HCEC 1CT (cell line): ENCODE measurements around the gene ODF4.
"Not testable (repeated sequence)": the region's sequence is repeated elsewhere in the genome, so short reads cannot be mapped to it uniquely, and the experiment has no call there.

ENCODE experiments used
- DNase-seq: peaks from one replicate; pipeline ENCODE4 v3.0.0-alpha.2; 2017

Gene ODF4

DNA sequence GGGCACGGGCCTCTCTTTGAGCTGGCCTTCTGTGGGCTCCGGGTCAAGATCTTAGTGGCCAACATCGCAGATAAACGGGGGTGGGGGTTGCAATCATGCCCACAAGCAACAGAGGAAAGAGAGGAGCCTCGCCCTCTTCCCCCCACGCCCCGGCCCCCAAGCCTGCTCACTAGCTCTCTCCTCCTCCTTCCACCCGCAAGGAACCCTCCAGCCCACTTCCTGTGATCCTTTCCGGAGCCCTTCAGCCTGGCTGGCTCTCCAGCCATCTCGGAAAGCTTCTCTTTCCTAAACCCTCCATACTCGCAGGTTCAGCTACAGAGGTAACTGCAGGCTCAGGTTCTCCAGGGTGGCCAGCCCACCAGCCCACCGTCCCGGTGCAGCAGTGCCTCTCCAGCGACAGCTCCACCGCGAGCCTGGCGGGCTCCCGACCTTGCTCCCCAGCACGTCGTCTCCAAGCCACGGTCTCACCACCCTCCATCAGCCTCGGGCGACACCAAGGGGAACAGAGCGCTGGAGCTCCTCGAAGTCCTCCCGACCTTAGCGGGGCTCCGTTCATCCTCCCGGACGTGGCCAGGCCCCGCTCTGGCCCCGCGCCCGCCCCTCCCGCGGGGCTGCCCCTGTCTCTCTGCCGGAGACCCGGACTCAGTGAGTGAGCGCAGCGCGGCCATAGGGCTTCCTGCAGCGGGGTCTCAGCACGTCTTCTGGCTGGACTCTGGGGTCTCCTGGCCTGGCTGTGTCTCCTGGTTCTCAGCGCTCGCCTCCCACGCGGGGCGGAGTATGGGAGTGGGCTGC lies 12.9 kb upstream of the ODF4 start:
- DNase-seq = no peak

GRCh38 chr17:8327303-8327649 lies 12.4 kb upstream of the ODF4 start:
- no peak for DNase-seq

DNA sequence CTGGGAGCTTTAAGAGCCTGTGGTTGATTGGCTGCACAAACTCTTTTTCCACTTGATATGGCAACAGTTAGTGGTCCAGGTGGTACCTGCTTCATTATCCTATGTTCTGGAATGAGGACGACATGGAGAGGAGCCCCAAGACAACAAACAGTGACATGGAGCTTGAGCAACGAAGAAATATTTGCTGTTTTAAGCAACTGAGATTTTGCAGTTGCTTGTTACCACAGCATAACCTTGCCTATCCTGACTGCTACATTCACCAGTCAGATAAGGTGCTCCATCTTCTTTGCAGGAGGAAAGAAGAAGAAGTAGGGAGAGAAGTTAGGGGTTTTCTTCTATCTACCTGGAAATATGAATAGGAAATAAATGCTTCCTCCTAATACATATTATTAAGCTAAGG lies 7.5 kb upstream of the ODF4 start:
- no peak for DNase-seq

- no peak for DNase-seq
Observed at GRCh38 chr17:8332688-8333087, 7.0 kb upstream of the ODF4 start.

DNA sequence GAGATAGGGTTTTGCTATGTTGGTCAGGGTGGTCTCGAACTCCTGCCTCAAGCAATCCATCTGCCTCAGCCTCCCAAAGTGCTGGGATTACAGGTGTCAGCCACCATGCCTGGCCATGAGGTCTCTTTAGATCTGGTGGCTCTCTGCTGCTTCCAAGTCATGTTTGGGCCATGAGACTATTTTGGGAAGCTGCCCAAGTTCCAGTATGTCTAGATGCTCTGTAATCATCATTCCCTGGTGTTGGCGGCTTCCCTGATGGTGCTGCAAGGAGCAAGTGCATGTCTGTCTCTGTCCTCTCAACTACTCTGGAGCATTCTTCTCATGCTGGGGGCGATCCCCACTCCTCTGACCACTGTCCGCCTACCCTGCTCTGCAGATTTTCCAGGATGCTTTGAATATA lies 6.4 kb upstream of the ODF4 start:
- DNase-seq = no peak

- no peak for DNase-seq
Observed at GRCh38 chr17:8337802-8338752, 1.6 kb upstream of the ODF4 start.

DNA sequence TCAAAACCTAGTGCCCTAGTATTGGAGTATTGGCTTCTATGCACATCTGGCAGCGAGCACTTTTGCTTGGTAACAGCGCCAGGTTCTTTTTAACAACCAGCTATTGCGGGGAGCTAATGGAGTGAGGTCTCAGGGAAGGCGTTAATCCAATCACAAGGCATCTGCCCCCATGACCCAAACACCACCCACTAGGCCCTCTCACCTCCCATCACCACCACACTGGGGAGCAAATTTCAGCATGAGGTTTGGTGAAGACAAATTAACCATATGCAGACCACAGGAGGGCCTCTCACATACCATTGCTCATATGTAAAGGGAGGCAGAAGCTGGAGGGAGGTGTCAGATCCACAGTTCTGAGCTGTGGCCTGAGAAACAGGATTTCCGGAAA lies 893 bp upstream of the ODF4 start:
- no peak for DNase-seq

DNA sequence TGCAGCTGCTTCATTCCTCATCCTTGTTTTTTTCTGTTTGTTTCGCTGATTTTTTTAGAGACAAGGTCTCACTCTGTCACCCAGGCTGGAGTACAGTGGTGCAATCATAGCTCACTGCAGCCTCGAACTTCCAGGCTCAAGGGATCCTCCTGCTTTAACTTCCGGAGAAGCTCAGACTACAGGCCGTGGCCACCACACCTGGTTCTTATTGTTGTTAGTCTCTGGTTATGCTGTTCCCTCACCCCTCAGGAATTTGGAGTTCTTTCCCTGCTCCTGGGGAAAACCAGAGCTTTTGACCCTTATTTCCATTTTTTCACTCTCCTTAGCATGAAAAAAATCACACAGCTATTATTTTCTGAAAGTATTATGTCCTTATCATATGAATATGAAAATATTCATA lies 1.8 kb downstream of the ODF4 start:
- no peak for DNase-seq

GRCh38 chr17:8345052-8345690 lies 5.5 kb downstream of the ODF4 start:
- no peak for DNase-seq

- no peak for DNase-seq
Observed at GRCh38 chr17:8345951-8346665, 6.5 kb downstream of the ODF4 start.

- DNase-seq = not testable (repeated sequence)
Observed at GRCh38 chr17:8347001-8347400, 7.4 kb downstream of the ODF4 start.

DNA sequence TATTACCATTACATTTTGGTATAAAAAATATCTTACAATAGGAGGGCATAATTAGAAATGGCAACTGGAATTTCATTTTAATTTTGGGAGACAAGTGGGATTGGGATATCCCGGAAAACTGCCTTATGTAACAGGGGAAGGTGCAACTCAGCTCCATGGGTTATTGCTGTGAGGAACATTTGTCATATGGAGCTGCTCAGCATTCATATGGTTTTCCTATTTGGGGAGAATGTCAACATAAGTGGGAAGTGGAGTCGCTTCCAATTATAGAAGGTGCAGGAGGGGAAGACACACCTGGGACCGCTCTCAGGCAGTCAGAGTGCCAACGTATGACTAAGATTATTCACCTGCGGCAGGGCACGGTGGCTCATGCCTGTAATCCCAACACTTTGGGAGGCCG lies 10.7 kb downstream of the ODF4 start:
- no peak for DNase-seq

GRCh38 chr17:8353736-8354135 lies 14.1 kb downstream of the ODF4 start:
- DNase-seq = no peak

- no peak for DNase-seq
Observed at GRCh38 chr17:8354236-8354635, 14.6 kb downstream of the ODF4 start.

DNA sequence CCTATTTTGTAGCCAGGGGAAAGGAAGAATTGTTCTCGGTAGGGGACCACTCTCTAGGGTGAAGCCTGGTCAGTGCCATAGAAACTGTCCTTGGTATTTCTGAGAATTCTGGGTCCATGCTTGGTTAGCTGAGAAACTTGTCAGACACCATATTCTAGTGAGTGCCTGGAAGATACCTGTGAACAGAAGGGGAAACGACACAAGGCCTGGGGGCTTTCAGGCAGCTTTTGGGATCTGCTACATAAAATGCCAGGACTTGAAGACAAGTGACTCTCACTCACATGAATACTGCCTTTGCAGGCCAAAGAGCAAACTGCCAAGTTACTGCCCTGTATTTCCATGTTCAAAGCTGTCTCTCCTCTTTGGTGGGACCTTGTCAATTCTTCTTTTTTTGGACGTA lies 18.3 kb downstream of the ODF4 start:
- no peak for DNase-seq

DNA sequence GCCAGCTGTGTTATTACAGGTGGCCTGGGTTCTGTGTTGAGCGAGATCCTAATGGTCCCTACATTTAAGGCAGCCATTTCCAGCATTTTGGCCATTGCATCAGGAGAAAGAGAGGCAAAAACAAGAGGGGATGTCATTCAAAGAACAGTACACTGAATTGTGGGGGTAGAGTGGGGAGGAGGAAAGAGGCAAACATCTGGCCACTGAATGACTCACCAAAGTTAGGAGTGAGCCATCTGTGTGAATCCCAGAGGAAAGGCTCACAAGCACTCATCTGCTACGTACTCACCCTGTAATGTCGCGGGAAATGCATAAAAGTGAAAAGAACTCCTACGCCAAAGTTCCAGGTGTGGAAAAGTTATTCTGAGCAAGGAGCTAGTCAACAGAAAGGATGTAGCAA lies 20.1 kb downstream of the ODF4 start:
- DNase-seq = peak; percentile 87

DNA sequence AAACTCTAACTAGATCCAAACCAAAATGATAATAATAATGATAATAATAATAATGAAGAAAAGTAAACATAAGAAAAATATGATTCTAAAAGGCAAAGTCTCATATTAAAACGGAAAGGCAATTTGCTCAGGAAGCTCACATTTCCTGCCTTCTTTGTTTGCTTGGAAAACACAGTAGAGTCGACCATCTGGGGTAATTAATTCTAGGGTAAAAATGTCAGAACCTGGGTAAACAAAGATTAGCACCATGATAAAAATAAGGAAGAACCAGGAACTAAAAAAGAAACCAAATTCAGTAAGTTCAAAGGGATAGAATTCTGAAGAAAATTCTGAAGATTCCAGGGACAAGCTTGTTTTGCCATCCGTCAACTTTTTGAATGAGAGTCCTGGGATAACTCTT lies 20.6 kb downstream of the ODF4 start:
- no peak for DNase-seq

- no peak for DNase-seq
Observed at GRCh38 chr17:8360751-8361150, 21.1 kb downstream of the ODF4 start.

GRCh38 chr17:8362651-8363332 lies 23.2 kb downstream of the ODF4 start:
- DNase-seq = no peak

DNA sequence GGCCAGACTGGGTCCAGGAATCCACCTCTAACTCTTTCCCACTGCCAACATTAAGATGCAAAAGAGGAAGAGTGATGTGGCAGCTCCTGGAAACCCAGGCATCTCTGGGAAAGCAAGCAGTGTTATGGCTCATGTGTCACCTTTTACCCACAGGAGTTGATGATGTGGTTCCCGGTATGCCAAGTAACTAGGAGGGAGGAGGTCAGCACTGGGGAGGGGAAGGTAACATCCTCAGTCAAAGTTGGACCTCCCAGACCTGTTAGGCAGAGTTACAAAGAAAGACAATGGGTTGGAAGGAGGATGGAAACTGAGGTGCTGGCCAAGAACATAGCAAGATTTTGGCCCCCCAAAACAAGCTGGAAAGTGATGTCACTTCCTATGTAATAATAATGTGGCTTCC lies 25.5 kb downstream of the ODF4 start:
- peak; percentile 17 for DNase-seq

- DNase-seq = peak; percentile 68
Observed at GRCh38 chr17:8366231-8366630, 26.6 kb downstream of the ODF4 start.

GRCh38 chr17:8368193-8368592 lies 28.6 kb downstream of the ODF4 start:
- no peak for DNase-seq
